GM18511 (cell line): ENCODE results near the gene SPARC.
A peak's percentile ranks its signal among the peaks of the same experiment; 100 is the strongest.
"Not testable (repeated sequence)": the region's sequence is repeated elsewhere in the genome, so short reads cannot be mapped to it uniquely, and the experiment has no call there.

ENCODE experiments used
- ATAC-seq: cut with Tn5 transposase; IDR thresholded peaks from one replicate; pipeline ENCODE4 v1.9.1; 2021; ENCODE audit warnings: mild to moderate bottlenecking, moderate library complexity; ENCODE audit not compliant: unreplicated experiment

The SPARC gene

GRCh38 chr5:151700820-151701219 lies 14.1 kb upstream of the SPARC start:
- ATAC-seq: peak; percentile 57

GRCh38 chr5:151700296-151700695 lies 13.6 kb upstream of the SPARC start:
- ATAC-seq: no peak

GRCh38 chr5:151699071-151699901 lies 12.6 kb upstream of the SPARC start:
- no peak for ATAC-seq

GRCh38 chr5:151698081-151698480 lies 11.4 kb upstream of the SPARC start:
- not testable (repeated sequence) for ATAC-seq

- ATAC-seq: no peak
Observed at GRCh38 chr5:151697452-151697851, 10.7 kb upstream of the SPARC start.

- ATAC-seq: no peak
Observed at GRCh38 chr5:151696470-151697061, 9.9 kb upstream of the SPARC start.

GRCh38 chr5:151695464-151695863 lies 8.7 kb upstream of the SPARC start:
- ATAC-seq: no peak

GRCh38 chr5:151694035-151694485 lies 7.3 kb upstream of the SPARC start:
- ATAC-seq: no peak

- ATAC-seq: no peak
Observed at GRCh38 chr5:151692312-151692711, 5.6 kb upstream of the SPARC start.

- no peak for ATAC-seq
Observed at GRCh38 chr5:151691706-151692105, 5.0 kb upstream of the SPARC start.

GRCh38 chr5:151689591-151689990 lies 2.9 kb upstream of the SPARC start:
- not testable (repeated sequence) for ATAC-seq

- no peak for ATAC-seq
Observed at GRCh38 chr5:151688436-151688835, 1.7 kb upstream of the SPARC start.

GRCh38 chr5:151685749-151686673 lies 704 bp downstream of the SPARC start:
- no peak for ATAC-seq

GRCh38 chr5:151684690-151685361 lies 1.9 kb downstream of the SPARC start:
- ATAC-seq: no peak

- no peak for ATAC-seq
Observed at GRCh38 chr5:151683986-151684588, 2.6 kb downstream of the SPARC start.

GRCh38 chr5:151683444-151683843 lies 3.3 kb downstream of the SPARC start:
- ATAC-seq: no peak

- no peak for ATAC-seq
Observed at GRCh38 chr5:151682751-151683331, 3.9 kb downstream of the SPARC start.

- no peak for ATAC-seq
Observed at GRCh38 chr5:151682240-151682639, 4.5 kb downstream of the SPARC start.

GRCh38 chr5:151680944-151681427 lies 5.7 kb downstream of the SPARC start:
- no peak for ATAC-seq

- not testable (repeated sequence) for ATAC-seq
Observed at GRCh38 chr5:151680156-151680505, 6.6 kb downstream of the SPARC start.
